Caco-2 (cell line): Measurements from ENCODE around the gene SALL4. TPM values are rescaled to one million over a fixed set of nuclear protein-coding genes. Genes with fewer than 3 reads are reported as not detected.
"Not testable (repeated sequence)": the region's sequence is repeated elsewhere in the genome, so short reads cannot be mapped to it uniquely, and the experiment has no call there.

Source experiments
- BruUV-seq: library from RNA; stranded (reverse); fragments of 400-500 nt; replicated peaks from 2 replicates; lab custom pipeline; 2021; lab: Mats Ljungman, UMichigan
- CTCF ChIA-PET: fragments of 300-600 bp; sonication (Branson Sonifier 250); formaldehyde crosslinking; loops from one replicate; lab custom pipeline; 2022; ENCODE audit warnings: antibody characterized with exemption; lab: Charles Lee
- POLR2A ChIA-PET: fragments of 300-600 bp; sonication (Branson Sonifier 250); formaldehyde crosslinking; loops from one replicate; lab custom pipeline; 2022; ENCODE audit warnings: antibody characterized with exemption; lab: Charles Lee
- DNase-seq, 2 experiments: peaks; one replicate each; pipeline versions ENCODE4 v3.0.0 to v3.0.0-alpha.2; 2020 to 2022
- H3K27me3 ChIP-seq: replicated peaks from 2 replicates; pipeline ENCODE4 v1.6.0; 2011; ENCODE audit warnings: low read length; ENCODE audit not compliant: control insufficient read depth, insufficient read depth
- H3K36me3 ChIP-seq: 2 replicates; pipeline ENCODE4 v1.5.1; 2011; ENCODE audit warnings: low read length; ENCODE audit not compliant: control insufficient read depth, insufficient read depth
- H3K4me1 ChIP-seq: fragments of 250-450 bp; sonication (Bioruptor Pico); 2 replicates; pipeline ENCODE4 v1.5.1; 2020; ENCODE audit warnings: mild to moderate bottlenecking
- H3K4me3 ChIP-seq: 2 replicates; pipeline ENCODE4 v1.5.1; 2011; ENCODE audit warnings: low read depth, mild to moderate bottlenecking, control low read depth, low read length
- H3K9me3 ChIP-seq: fragments of 250-450 bp; sonication (Bioruptor Pico); 2 replicates; pipeline ENCODE4 v1.5.1; 2020; ENCODE audit warnings: mild to moderate bottlenecking, moderate library complexity
- H3K27ac Mint-ChIP-seq: one replicate; pipeline ENCODE4 v1.8.0; 2022; ENCODE audit warnings: mixed read lengths; ENCODE audit not compliant: unreplicated experiment
- H3K27me3 Mint-ChIP-seq: one replicate; pipeline ENCODE4 v1.8.0; 2022; ENCODE audit warnings: mixed read lengths; ENCODE audit not compliant: insufficient read depth, unreplicated experiment
- H3K36me3 Mint-ChIP-seq: one replicate; pipeline ENCODE4 v1.8.0; 2022; ENCODE audit warnings: mild to moderate bottlenecking, mixed read lengths; ENCODE audit not compliant: insufficient read depth, unreplicated experiment
- H3K4me1 Mint-ChIP-seq: one replicate; pipeline ENCODE4 v1.8.0; 2022; ENCODE audit warnings: low read depth, mixed read lengths; ENCODE audit not compliant: unreplicated experiment
- H3K4me3 Mint-ChIP-seq: one replicate; pipeline ENCODE4 v1.8.0; 2022; ENCODE audit warnings: mild to moderate bottlenecking, moderate library complexity, mixed read lengths; ENCODE audit not compliant: unreplicated experiment
- H3K9me3 Mint-ChIP-seq: one replicate; pipeline ENCODE4 v1.8.0; 2022; ENCODE audit warnings: mixed read lengths; ENCODE audit not compliant: unreplicated experiment
- intact Hi-C: fragments of 100-400 bp; cut with micrococcal nuclease; formaldehyde crosslinking; loops from one replicate; pipeline ENCODE4 v1.10.0; 2022; ENCODE audit not compliant: unreplicated experiment
- total RNA-seq: library from RNA; stranded (reverse); gene quantifications from 2 replicates; pipeline ENCODE4 v1.2.3, GENCODE V29; 2022
- TF ChIP-seq, protein P1 (sequence below), 2 experiments: fragments of 200-600 bp in 1 of 2; IDR thresholded peaks; 1 replicate in 1 of 2; 2 replicates in 1 of 2; pipeline versions ENCODE4 v1.5.1 to v1.8.0; 2011 to 2022; ENCODE audit warnings: antibody characterized with exemption in 1 of 2, control low read depth in 1 of 2, inconsistent platforms in 1 of 2, low read depth in 1 of 2, low read length in 1 of 2, mild to moderate bottlenecking in 1 of 2, moderate library complexity in 1 of 2; ENCODE audit not compliant: insufficient read depth in 1 of 2, severe bottlenecking in 1 of 2, unreplicated experiment in 1 of 2

The SALL4 gene
- total RNA-seq, 1 experiment from 2014 or later, result 75.8 TPM

DNA sequence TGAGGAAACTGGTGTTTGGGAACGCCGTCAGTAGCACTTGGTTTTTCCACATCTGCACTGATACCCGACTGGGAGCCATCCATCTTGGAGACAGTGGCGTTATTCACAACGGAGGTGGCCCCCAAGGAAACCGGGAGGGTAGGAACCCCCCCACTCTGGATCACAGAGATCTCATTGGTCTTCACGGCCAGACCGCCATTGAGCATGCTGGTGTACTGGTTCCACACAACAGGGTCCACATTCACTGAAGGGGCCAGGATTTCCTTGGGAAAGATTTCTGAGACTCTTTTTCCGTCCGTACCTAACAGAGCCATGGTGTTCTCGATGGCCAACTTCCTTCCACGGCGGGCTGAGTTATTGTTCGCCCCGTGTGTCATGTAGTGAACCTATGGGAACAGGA, 18.0 kb downstream of the SALL4 start:
- H3K36me3 Mint-ChIP-seq, result peaks cover 100% of the 10 kb centered on the region

DNA sequence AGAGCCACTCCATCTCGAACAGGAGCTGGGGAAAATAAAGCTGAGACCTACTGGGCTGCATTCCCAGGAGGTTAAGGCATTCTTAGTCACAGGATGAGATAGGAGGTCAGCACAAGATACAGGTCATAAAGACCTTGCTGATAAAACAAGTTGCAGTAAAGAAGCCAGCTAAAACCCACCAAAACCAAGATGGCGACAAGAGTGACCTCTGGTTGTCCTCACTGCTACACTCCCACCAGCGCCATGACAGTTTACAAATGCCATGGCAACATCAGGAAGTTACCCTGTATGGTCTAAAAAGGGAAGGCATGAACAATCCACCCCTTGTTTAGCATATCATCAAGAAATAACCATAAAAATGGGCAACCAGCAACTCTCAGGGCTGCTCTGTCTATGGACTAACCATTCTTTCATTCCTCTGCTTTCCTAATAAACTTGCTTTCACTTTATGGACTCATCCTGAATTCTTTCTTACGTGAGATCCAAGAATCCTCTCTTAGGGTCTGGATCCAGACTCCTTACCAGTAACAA, 24.0 kb downstream of the SALL4 start:
- H3K9me3 Mint-ChIP-seq, BruUV-seq: not testable (repeated sequence)

More for the DNA sequence above, 18.0 kb downstream of the SALL4 start:
- Mint-ChIP-seq H3K9me3 (no peaks in the 10 kb centered on the region), H3K27me3 (no peaks in the 10 kb centered on the region), H3K4me3 (no peak overlapping the region), H3K27ac (no peak overlapping the region), H3K4me1 (peaks cover 7% of the 10 kb centered on the region)
- Histone ChIP-seq H3K36me3 (peaks cover 4% of the 10 kb centered on the region; the same call in 1 of the 2 replicates), H3K4me1 (no peaks in the 10 kb centered on the region; the same call in 1 of the 2 replicates), H3K9me3 (peaks cover 7% of the 10 kb centered on the region), H3K27me3 (no peaks in the 10 kb centered on the region), H3K4me3 (no peak overlapping the region)
- peak in 1 of 2 experiments; percentile 28 for DNase-seq
- CTCF ChIA-PET, result interaction anchor here (0.6 kb wide), 1 partner anchor 189 kb away, joined by 6 read pairs; no protein-coding TSS in a partner anchor
- POLR2A ChIA-PET, result no interaction called here
- TF ChIP-seq, protein P1, sequence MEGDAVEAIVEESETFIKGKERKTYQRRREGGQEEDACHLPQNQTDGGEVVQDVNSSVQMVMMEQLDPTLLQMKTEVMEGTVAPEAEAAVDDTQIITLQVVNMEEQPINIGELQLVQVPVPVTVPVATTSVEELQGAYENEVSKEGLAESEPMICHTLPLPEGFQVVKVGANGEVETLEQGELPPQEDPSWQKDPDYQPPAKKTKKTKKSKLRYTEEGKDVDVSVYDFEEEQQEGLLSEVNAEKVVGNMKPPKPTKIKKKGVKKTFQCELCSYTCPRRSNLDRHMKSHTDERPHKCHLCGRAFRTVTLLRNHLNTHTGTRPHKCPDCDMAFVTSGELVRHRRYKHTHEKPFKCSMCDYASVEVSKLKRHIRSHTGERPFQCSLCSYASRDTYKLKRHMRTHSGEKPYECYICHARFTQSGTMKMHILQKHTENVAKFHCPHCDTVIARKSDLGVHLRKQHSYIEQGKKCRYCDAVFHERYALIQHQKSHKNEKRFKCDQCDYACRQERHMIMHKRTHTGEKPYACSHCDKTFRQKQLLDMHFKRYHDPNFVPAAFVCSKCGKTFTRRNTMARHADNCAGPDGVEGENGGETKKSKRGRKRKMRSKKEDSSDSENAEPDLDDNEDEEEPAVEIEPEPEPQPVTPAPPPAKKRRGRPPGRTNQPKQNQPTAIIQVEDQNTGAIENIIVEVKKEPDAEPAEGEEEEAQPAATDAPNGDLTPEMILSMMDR (IDR thresholded peaks at IDR 0.05; ENCODE audit: insufficient read depth in 1 of 2, low read depth in 1 of 2, low read length in 1 of 2, severe bottlenecking in 1 of 2, unreplicated experiment in 1 of 2), result no peak
- intact Hi-C loops, result no loop called here
- no TSS peak for BruUV-seq

DNA sequence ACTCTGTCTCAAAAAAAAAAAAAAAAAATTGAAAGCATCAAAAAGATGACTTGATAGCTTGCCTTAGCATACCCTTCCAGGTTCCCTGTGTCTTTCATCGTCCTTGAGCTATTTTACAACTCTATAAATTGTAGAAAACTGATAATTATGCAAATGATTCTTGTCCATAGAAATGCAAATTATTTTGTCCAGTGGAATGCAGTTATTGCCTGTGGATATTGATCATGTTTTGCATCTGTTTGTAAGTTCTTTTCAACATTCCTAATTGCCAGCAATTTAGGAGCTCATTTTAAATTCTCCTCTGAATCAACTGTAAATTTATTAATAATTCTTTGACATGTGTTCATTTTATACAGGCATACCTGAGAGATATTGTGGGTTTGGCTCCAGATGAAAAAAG, 27.1 kb downstream of the SALL4 start:
- Mint-ChIP-seq H3K27ac (no peak overlapping the region), H3K4me3 (no peak overlapping the region), H3K4me1 (peaks cover 15% of the 10 kb centered on the region), H3K36me3 (peaks cover 21% of the 10 kb centered on the region), H3K27me3 (no peaks in the 10 kb centered on the region), H3K9me3 (no peaks in the 10 kb centered on the region)
- ChIA-PET POLR2A (interaction anchor here (0.7 to 0.9 kb wide), 3 partner anchors 21 to 25 kb away, joined by 3 read pairs; no protein-coding TSS in a partner anchor), CTCF (interaction anchor here (0.7 to 1.6 kb wide), 3 partner anchors 21 to 267 kb away, joined by 3 to 9 read pairs (median 9); no protein-coding TSS in a partner anchor)
- Histone ChIP-seq H3K9me3 (peaks cover 16% of the 10 kb centered on the region), H3K27me3 (no peaks in the 10 kb centered on the region), H3K4me3 (no peak overlapping the region), H3K4me1 (no peaks in the 10 kb centered on the region), H3K36me3 (no peaks in the 10 kb centered on the region)
- intact Hi-C loops, result no loop called here
- no TSS peak for BruUV-seq
- DNase-seq, result no peak
- TF ChIP-seq, protein P1 (IDR thresholded peaks at IDR 0.05; ENCODE audit: insufficient read depth in 1 of 2, low read depth in 1 of 2, low read length in 1 of 2, severe bottlenecking in 1 of 2, unreplicated experiment in 1 of 2), result no peak

More for the DNA sequence above, 24.0 kb downstream of the SALL4 start:
- Mint-ChIP-seq H3K36me3 (peaks cover 52% of the 10 kb centered on the region), H3K27ac (peak overlapping the region; percentile 11), H3K4me1 (peaks cover 22% of the 10 kb centered on the region)
- H3K27me3 ChIP-seq, POLR2A ChIA-PET, H3K27me3 Mint-ChIP-seq, H3K4me3 ChIP-seq, DNase-seq, H3K4me3 Mint-ChIP-seq, H3K4me1 ChIP-seq, intact Hi-C loops, H3K36me3 ChIP-seq: not testable (repeated sequence)
- CTCF ChIA-PET, result interaction anchor here (1.2 kb wide), 1 partner anchor 188 kb away, joined by 3 read pairs; no protein-coding TSS in a partner anchor
- H3K9me3 ChIP-seq, result peaks cover 16% of the 10 kb centered on the region
